ENCODE results near the gene NLRP13.

DNA sequence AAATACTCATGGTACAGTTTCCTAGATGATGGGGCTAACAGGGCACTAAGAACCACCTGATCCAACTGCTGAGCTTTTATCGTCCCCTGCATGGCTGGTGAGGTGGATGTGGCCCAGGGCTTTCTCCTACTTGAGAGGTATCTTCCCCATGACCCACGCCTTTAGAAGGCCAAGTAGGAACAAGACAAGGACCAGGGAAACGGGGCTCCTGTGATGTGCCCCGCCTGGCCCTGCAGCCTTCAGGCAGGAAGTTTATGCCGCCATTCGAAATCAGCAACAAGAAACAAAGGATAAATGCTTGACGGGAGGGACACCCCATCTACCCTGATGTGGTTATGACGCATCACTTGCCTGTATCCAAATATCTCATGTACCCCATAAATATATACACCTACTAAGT lies 4.1 kb downstream of the NLRP13 start:
- TF ChIP-seq EGR1 (IDR thresholded peaks at IDR 0.05) = no peak
- no peak for TF ChIP-seq ZBTB7A (IDR thresholded peaks at IDR 0.05; ENCODE audit: low read depth)
- TF ChIP-seq TAF1 (IDR thresholded peaks at IDR 0.05; ENCODE audit: low read depth) = no peak
- no peak for TF ChIP-seq EP300 (IDR thresholded peaks at IDR 0.05; ENCODE audit: borderline replicate concordance)
- no peak for TF ChIP-seq CREB1 (IDR thresholded peaks at IDR 0.05; ENCODE audit: low read depth)
- TF ChIP-seq RAD21 (IDR thresholded peaks at IDR 0.05; ENCODE audit: low read depth) = no peak
- TF ChIP-seq REST (IDR thresholded peaks at IDR 0.05; ENCODE audit: low read depth) = no peak
- TF ChIP-seq YY1 (IDR thresholded peaks at IDR 0.05; ENCODE audit: low read depth) = no peak
- TF ChIP-seq FOXM1 (IDR thresholded peaks at IDR 0.05; ENCODE audit: borderline replicate concordance, low read depth) = no peak
- TF ChIP-seq CEBPB (IDR thresholded peaks at IDR 0.05) = no peak
- no peak for TF ChIP-seq NFIC (IDR thresholded peaks at IDR 0.05)
- no peak for TF ChIP-seq USF1 (IDR thresholded peaks at IDR 0.05)
- no peak for TF ChIP-seq TCF12 (IDR thresholded peaks at IDR 0.05; ENCODE audit: low read depth)
